ENCODE measurements around the gene STAT3. TPM values are rescaled to one million over a fixed set of nuclear protein-coding genes. Genes with fewer than 3 reads are reported as not detected.

The STAT3 gene
- total and polyA plus RNA-seq, 9 of the 15 experiments (the other 6 are each of a cell fraction or from before 2014, with no cell fraction given), result 90.0 to 179 (median 114) TPM

GRCh38 chr17:42276609-42277341 lies 111.5 kb downstream of the STAT3 start (continued):
- no peak for TF ChIP-seq RBM39 (optimal IDR thresholded peaks at IDR 0.05; ENCODE audit: low read depth, low read length)
- 0 out of 2 replicates have a peak, but pooled peaks have one; percentile 43 for TF ChIP-seq KAT7 (CRISPR knock-in tag; IDR thresholded peaks at IDR 0.05; ENCODE audit: borderline replicate concordance)
- TF ChIP-seq JUN (IDR thresholded peaks at IDR 0.05; ENCODE audit: borderline replicate concordance, low read depth, low read length), result peak; percentile 89
- no peak for TF ChIP-seq JUN (CRISPR knock-in tag; IDR thresholded peaks at IDR 0.05; ENCODE audit: borderline replicate concordance)
- no peak for TF ChIP-seq ZNF75A (CRISPR knock-in tag; IDR thresholded peaks at IDR 0.05)

GRCh38 chr17:42276359-42276608 lies 112.0 kb downstream of the STAT3 start, which contains the start of gene STAT5B:
STAT5B (minus strand) TSS chr17:42276391; CDS start chr17:42232127, 44,264 bp downstream.
- POLR2A ChIA-PET, result interaction anchor here (0.8 to 2.5 kb wide), 6 partner anchors 9 to 112 kb away, joined by 3 to 11 read pairs (median 4); partner anchors contain the start of gene STAT3
- Histone ChIP-seq H3K4me2 (ENCODE audit: insufficient read depth, low read length) (peak within 1 kb of the TSS; percentile 95), H3K27ac (ENCODE audit: extremely low read depth, low read depth, low read length) (peak within 1 kb of the TSS; percentile 93), H3K79me2 (ENCODE audit: control insufficient read depth, insufficient read depth, low read length) (peaks cover 76% of the 10 kb centered on the region), H3K36me3 (ENCODE audit: control insufficient read depth, insufficient read depth, low read length) (peaks cover 31% of the 10 kb centered on the region), H3K9me1 (ENCODE audit: control insufficient read depth, insufficient read depth, low read length) (no peaks in the 10 kb centered on the region), H3K9ac (ENCODE audit: insufficient read depth in 1 of 2, low read depth in 2 of 2, low read length in 2 of 2) (peak within 1 kb of the TSS; percentile 92 to 95), H3K4me1 (replicated peaks in 1 of 2; ENCODE audit: control insufficient read depth in 2 of 2, insufficient read depth in 2 of 2, low read length in 2 of 2) (peaks cover 11 to 23% of the 10 kb centered on the region in 2 experiments; a peak in 4 of 5 replicates), H3K4me3 (peak within 1 kb of the TSS; percentile 81), H2AFZ (ENCODE audit: low read depth, low read length) (peak within 1 kb of the TSS; percentile 41; the same call in 1 of the 2 replicates), H3K27me3 (ENCODE audit: control insufficient read depth in 2 of 2, insufficient read depth in 2 of 2, low read length in 2 of 2) (no peaks in the 10 kb centered on the region), H4K20me1 (replicated peaks; ENCODE audit: control insufficient read depth, insufficient read depth, low read length) (no peaks in the 10 kb centered on the region), H3K9me3 (replicated peaks; ENCODE audit: control insufficient read depth, insufficient read depth, low read depth, low read length) (no peaks in the 10 kb centered on the region)
- FAIRE-seq (no peak), ATAC-seq (peak; percentile 1), DNase-seq (ENCODE audit: extremely low read depth in 1 of 4, low spot score in 3 of 4) (peak; percentile 84 to 92 (median 88))
- WGBS (ENCODE audit: insufficient coverage, low coverage, missing lambda C conversion rate), result under 1% methylated on average over 26 of the region's 47 CpGs
- in situ Hi-C loops (cut with MboI), result no loop called here
- CTCF ChIA-PET (ENCODE audit: low intra/inter-chr PET ratio), result no interaction called here
- BruUV-seq (replicated peaks), result no TSS peak
- intact Hi-C loops (cut with micrococcal nuclease), result no loop called here
- peak; percentile 71 for TF ChIP-seq FUS (optimal IDR thresholded peaks at IDR 0.05; ENCODE audit: low read depth, low read length)
- TF ChIP-seq CTCF (IDR thresholded peaks at IDR 0.05 in 2 of 3, conservative IDR thresholded peaks at IDR 0.05 in 1 of 3; ENCODE audit: insufficient read depth in 2 of 3, low read depth in 1 of 3, low read length in 3 of 3), result no peak
- no peak for TF ChIP-seq KDM1A (IDR thresholded peaks at IDR 0.05)
- no peak for TF ChIP-seq BMI1 (IDR thresholded peaks at IDR 0.05; ENCODE audit: low read length)
- peak in 1 of 2 experiments; percentile 34 for TF ChIP-seq E2F6 (IDR thresholded peaks at IDR 0.05; ENCODE audit: borderline replicate concordance in 1 of 2, extremely low read depth in 1 of 2, insufficient read depth in 1 of 2, insufficient read length in 1 of 2, low read depth in 1 of 2, low read length in 1 of 2, poor library complexity in 1 of 2, severe bottlenecking in 1 of 2)
- TF ChIP-seq ETS1 (conservative IDR thresholded peaks at IDR 0.05; ENCODE audit: control insufficient read depth, low read depth, low read length), result 0 out of 2 replicates have a peak, but pooled peaks have one; percentile 15
- peak; percentile 81 for TF ChIP-seq CXXC5 (CRISPR knock-in tag; IDR thresholded peaks at IDR 0.05)
- no peak for TF ChIP-seq JUND (IDR thresholded peaks at IDR 0.05; ENCODE audit: borderline replicate concordance, low read depth, low read length)
- TF ChIP-seq JUND (tag; IDR thresholded peaks at IDR 0.05; ENCODE audit: borderline replicate concordance, low read depth, low read length), result no peak
- TF ChIP-seq POLR2AphosphoS5 (IDR thresholded peaks at IDR 0.05; ENCODE audit: control insufficient read depth, insufficient read depth, low read depth, low read length), result peak; percentile 47; the same call in 1 of the 2 replicates
- TF ChIP-seq RB1 (IDR thresholded peaks at IDR 0.05; ENCODE audit: low read depth), result peak; percentile 69
